GM18907 (cell line): ENCODE data around the gene ZNF433.
"Not testable (repeated sequence)": the region's sequence is repeated elsewhere in the genome, so short reads cannot be mapped to it uniquely, and the experiment has no call there.

Source experiments
- ATAC-seq: cut with Tn5 transposase; IDR thresholded peaks from one replicate; pipeline ENCODE4 v1.9.1; 2021; ENCODE audit warnings: mild to moderate bottlenecking, moderate library complexity; ENCODE audit not compliant: unreplicated experiment

The ZNF433 gene

GRCh38 chr19:12035220-12036172, at the start of gene ZNF433:
ZNF433 (minus strand) TSS chr19:12035679; CDS start chr19:12035539, 140 bp downstream.
- peak; percentile 88 for ATAC-seq

- not testable (repeated sequence) for ATAC-seq
Observed at GRCh38 chr19:12083336-12083735, 47.9 kb upstream of the ZNF433 start.

GRCh38 chr19:12077375-12077774, 41.9 kb upstream of the ZNF433 start:
- no peak for ATAC-seq

GRCh38 chr19:12076331-12076730, 40.9 kb upstream of the ZNF433 start:
- ATAC-seq: not testable (repeated sequence)

GRCh38 chr19:12075538-12076139, 40.2 kb upstream of the ZNF433 start:
- ATAC-seq: no peak

GRCh38 chr19:12064590-12065538, 29.4 kb upstream of the ZNF433 start, which contains the start of gene ZNF844:
ZNF844 (plus strand) TSS chr19:12064731; CDS start chr19:12064874, 143 bp downstream.
- peak; percentile 80 for ATAC-seq

- ATAC-seq: no peak
Observed at GRCh38 chr19:12055784-12056183, 20.3 kb upstream of the ZNF433 start.

GRCh38 chr19:12052497-12053169, 17.2 kb upstream of the ZNF433 start, which contains the start of gene ZNF878:
ZNF878 (minus strand) TSS chr19:12052961; CDS start chr19:12052801, 160 bp downstream.
- peak; percentile 85 for ATAC-seq

- no peak for ATAC-seq
Observed at GRCh38 chr19:12052091-12052496, 16.6 kb upstream of the ZNF433 start.

GRCh38 chr19:12047868-12048267, 12.4 kb upstream of the ZNF433 start:
- ATAC-seq: no peak

- ATAC-seq: no peak
Observed at GRCh38 chr19:12043752-12044422, 8.4 kb upstream of the ZNF433 start.

GRCh38 chr19:12042893-12043292, 7.4 kb upstream of the ZNF433 start:
- ATAC-seq: no peak

- ATAC-seq: no peak
Observed at GRCh38 chr19:12034620-12035019, 859 bp downstream of the ZNF433 start.

GRCh38 chr19:12034198-12034597, 1.3 kb downstream of the ZNF433 start:
- ATAC-seq: no peak

- no peak for ATAC-seq
Observed at GRCh38 chr19:12015753-12016116, 19.7 kb downstream of the ZNF433 start.

GRCh38 chr19:12015015-12015752, 20.3 kb downstream of the ZNF433 start:
- ATAC-seq: no peak

- peak; percentile 65 for ATAC-seq
Observed at GRCh38 chr19:12000152-12000981, 35.1 kb downstream of the ZNF433 start.

- ATAC-seq: no peak
Observed at GRCh38 chr19:11995174-11995573, 40.3 kb downstream of the ZNF433 start.
